CD4-positive, alpha-beta T cell treated with Interleukin-15 for 4 hours (primary cell): Measurements from ENCODE around the gene TSPAN15.

Source experiments
- DNase-seq: peaks from one replicate; pipeline ENCODE4 v3.0.0-alpha.2; 2020; ENCODE audit warnings: low spot score

TSPAN15 gene

DNA sequence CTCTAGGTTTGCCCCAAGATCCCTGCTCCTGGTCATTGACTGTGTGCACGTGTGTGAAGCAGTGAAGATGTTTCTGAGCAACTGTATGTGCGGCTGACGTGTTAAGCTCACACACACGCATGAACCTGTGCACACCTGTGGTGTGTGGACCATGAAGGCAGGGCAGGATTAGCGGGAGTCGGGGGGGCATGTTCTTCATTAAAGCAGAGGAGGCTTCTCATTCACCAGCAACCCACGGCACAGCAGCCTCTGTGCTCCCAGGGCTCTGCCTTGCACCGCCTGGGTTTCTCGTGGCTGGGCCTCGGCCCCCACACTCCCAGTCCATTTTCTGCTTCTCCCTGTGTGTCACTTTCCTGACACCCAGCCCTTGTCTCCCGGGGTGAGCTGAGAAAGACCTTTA is 33.7 kb upstream of the TSPAN15 start:
- no peak for DNase-seq

DNA sequence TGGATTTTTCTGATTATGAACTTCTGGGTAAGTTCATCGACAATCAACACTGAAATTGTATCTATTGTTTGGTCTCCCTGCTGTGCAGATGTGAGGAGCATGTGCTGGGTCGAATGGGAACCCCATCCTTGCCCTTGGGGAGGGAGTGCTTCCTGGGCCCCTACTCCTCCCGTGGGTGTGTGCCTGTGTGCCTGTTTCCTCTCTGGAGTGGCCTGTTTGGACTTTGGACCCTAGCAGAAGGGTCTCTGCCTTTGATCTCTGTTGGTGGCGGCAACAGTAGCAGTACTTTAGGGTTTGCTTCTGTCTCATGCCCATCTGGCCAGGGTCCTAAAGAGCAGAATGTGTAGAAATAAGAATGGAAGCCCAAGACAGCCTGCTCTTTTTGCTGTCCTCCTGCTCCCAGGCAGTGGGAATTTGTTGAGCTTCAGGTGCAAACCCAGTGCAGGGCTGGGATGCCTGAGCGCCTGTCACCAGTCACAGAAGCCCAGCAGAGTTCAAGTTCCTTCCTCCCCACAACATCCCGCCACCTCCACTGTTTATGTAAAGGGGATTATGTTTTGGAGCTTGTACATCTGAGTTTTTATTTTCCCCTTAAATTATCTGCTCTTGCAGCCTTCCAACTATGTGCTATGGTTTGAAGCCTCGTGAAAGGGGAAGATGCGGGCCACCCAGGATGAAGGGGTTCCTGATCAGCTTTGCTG is 33.1 kb upstream of the TSPAN15 start:
- no peak for DNase-seq

DNA sequence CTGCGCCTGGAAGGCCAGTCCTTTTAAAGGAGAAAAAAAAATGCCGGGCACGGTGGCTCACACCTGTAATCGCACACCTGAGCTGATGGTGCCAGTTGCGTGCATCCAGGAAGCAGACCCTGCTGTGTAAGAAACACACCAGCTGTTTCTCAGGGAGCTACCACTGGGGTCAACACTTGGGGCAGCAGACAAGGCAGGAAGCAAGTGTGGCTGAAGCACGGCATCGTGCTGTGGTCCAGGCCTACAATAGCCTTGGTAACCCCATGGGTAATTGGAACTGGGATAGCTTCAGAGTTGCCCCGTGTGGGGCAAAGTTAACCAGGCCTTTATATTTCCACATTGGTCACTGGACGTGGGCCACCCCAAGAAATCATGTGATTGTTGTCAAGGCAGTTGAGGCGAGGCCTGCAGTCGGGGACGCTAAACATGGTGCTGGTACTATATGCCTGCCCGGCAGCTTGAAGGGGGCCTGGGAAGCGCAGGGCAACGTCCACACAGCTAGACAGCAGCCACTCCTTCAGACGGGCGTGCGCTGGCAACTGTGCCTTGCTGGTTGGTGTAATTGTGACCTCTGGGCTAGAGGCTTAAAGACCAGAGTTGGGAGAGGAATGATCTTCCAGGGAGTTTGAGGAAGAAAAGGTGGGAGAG is 32.0 kb upstream of the TSPAN15 start:
- DNase-seq = no peak

DNA sequence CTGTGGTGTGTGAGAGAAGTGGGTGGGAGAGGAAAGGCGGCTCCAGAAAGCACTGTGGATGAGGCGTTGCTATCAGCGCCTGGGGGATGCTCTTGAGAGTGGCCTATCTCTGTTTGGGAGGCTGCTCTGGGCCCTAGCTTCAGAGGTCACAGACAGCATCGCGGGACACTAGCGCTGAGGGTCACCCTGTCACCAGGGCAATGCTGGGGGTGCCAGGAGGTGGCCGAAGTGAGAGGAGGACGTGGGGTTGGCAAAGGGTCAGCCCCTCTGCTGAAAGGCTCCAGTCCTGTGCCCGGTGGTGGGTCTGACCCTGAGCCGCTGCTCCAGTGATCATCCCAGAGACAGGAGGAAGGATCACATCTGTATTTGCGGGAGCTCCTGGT is 31.5 kb upstream of the TSPAN15 start:
- DNase-seq = no peak

DNA sequence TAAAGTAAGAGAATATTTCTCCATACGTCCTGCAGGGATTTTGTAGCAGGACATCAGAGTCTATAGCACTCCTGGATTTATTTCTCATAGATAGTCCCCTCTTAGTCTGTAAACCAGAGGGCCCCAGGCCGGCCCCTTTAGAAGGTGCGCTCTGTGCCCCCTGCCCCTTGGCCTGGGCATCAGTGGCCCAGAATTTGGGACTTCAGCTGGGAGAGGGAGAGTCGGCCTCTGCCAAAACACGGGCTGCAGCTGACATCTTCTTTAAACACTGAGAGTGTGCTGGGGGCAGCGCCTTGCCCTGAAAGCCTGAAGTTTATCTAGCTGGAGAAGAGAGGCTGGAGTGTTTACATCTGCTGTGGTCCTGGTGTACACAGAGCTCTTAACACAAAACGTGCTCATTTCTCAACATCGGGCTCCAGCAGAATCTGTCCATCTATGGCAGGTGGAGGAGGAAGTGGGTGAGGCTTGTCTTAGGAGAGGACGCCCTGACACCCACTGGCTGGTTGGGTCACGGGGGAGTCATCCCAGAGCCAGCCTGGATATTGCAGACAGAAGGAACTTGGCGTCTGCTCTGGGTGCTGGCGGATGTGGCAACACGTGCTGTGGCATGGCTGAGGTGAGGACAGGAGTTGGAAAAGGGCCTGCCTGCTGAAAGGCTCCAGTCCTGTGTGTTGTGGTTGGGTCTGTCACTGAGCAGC is 29.5 kb upstream of the TSPAN15 start:
- no peak for DNase-seq

DNA sequence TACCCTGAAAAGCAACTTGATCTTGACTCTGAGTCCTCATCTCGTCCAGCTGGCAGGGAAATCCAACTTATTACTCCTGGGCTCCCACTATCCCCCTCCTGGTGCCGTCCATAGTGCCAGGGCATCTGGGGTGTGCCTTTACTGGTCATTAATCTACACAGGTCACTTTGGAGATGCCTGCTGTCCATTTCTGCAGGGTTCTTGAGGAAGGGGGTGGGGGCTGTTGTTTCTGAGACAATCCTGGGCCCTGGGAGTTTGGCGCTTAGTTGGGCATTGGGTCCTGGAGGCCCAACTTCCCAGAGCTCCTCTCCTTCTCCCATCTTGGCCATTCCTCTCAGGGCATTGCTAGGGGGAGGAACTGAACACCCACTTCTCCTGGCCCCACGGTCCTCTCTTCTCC is 28.6 kb upstream of the TSPAN15 start:
- no peak for DNase-seq

DNA sequence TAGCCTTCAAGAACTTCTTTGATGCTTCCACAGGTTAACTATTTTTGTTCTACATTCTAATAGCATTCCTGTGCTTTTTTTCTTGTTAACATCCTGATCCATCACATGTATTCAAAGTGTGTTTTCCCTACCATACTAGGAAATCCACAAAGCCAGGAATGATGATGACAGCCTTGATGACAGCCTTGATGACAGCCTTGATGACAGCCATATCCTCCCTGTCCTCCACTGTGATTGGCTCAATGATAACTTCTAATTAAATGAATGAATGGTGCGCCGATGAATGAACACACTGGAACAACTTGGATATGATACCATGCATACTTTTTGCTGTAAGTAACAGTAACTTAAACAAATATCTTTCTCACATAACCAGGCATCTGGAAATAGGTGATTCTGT is 26.2 kb upstream of the TSPAN15 start:
- DNase-seq = no peak

DNA sequence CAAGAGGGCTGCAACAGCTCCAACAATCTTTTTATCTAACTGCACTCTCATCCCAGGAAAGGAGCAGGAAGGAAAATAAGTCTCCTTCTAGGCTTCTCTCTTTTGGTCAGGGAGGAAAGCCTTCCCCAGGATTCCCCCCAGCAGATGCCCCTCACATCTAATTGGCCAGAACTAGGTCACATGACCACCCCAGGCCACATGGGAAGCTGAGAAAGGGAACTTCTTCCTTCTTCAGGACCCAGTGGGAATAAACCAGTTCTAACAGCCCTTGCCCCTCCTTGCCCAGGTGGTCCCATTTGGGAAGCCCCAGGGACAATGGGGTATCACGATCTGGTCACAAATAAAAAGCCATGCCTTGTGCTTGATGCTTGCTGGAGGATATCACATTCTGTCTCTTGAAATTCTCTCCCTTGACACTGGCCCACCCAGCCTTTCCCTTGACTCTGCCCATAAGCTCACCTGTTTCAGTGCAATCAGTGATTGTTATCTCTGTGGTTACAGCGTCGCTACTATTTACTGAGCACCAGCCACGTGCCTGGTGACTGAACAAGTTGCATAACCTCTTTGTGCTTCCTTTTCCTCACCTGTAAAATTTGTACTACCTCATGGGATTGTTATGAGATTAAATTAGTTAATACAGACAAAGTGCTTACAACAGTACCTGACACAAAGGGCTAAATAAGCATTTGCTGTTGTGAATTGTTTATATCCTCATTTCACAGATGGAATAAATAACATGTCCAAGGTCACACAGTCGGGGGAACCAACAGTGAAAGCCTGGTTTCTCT is 25.6 kb upstream of the TSPAN15 start:
- peak; percentile 66 for DNase-seq

DNA sequence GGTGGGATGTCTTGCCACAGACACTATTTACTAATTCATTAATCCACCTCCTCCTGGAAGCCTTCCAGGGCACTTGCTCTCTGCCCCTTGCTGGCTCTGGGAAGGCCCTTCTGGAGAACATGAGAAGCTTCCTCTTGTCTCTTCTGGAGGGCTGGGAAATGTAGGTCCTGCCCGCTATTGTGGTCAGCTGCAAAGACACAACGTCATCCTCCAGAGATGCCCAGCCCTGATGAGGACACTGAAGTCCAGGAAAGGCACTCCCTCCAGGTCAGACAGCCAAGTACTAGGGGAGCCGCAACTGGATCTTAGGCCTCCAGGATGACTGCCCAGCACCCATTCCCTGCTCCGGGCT is 24.9 kb upstream of the TSPAN15 start:
- DNase-seq = no peak

DNA sequence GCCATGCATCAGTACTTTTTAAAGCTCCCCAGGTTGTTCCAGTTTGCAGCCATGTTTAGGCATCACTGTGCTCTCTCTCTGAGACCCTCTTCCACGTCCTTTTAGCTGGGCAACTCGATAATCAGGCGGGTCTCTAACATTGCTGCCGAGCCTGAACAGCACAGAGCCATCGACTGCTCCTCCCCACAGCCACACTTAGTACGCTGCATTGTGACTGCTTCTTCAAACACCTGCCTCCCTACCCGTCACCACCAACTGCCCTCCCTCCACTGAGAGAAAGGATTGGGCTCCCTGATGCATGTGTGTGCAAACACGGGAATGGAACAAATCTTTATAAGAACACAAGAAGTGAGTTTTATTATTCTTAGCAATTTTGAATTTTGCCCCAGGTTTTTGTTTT is 23.1 kb upstream of the TSPAN15 start:
- no peak for DNase-seq

DNA sequence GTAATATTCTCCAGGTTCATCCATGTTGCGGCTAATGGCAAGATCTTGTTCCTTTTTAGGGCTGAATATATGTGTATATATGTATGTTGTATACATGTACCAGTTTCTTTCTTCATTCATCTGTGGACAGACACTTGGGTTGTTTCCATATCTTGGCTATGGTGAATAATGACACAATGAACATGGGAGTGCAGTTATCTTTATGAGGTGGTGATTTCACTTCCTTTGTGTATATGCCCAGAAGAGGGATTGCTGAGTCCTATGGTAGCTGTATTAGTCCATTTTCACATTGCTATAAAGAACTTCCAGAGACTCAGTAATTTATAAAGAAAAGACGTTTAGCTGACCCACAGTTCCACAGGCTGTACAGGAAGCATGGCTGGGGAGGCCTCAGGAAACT is 17.1 kb upstream of the TSPAN15 start:
- DNase-seq = no peak

DNA sequence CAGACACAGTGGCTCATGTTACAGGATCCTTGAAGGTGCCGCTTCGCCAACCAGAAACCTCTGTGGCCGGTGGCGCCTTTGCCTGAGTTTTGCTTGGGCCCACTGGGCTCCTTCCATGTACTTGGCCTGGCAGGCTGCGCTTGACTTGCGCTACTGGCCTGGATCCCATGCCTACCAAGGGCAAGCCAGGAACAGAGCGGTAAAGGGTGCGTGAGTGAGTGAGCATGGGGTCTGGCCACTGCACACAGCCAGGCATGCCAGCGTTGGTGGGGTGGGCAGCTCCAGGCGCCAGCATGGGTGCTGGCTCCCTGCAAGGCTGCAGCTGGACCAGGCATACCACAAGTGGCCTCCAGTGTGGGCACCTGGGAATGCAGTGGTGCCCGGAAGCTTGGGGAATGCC is 16.3 kb upstream of the TSPAN15 start:
- DNase-seq = no peak

DNA sequence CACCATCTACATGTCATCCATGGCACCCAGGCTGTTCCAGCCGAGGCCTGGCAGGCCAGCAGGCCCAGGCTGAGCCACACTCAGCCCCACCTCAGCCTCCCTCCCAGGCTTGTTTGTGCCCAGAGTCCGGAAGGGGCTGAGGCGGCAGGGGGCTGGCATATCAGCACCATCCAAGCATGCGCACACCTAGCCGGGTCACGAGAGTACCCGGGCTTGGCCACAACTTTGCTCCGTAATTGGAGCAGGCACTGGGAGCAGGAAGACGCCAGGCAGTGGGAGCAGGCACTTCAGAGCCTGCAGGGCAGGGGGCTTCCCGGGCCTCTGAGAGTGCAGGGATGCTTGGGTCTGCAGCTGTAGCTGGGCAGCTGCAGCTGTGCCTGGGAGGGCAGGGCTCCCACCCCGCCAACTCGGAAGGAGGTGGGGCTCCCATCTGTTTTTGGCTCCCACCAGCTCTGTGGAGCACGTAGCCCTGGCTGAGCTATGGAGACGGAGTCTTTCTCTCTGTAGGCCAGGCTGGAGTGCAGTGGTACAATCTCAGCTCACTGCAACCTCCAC is 15.2 kb upstream of the TSPAN15 start:
- DNase-seq = no peak

DNA sequence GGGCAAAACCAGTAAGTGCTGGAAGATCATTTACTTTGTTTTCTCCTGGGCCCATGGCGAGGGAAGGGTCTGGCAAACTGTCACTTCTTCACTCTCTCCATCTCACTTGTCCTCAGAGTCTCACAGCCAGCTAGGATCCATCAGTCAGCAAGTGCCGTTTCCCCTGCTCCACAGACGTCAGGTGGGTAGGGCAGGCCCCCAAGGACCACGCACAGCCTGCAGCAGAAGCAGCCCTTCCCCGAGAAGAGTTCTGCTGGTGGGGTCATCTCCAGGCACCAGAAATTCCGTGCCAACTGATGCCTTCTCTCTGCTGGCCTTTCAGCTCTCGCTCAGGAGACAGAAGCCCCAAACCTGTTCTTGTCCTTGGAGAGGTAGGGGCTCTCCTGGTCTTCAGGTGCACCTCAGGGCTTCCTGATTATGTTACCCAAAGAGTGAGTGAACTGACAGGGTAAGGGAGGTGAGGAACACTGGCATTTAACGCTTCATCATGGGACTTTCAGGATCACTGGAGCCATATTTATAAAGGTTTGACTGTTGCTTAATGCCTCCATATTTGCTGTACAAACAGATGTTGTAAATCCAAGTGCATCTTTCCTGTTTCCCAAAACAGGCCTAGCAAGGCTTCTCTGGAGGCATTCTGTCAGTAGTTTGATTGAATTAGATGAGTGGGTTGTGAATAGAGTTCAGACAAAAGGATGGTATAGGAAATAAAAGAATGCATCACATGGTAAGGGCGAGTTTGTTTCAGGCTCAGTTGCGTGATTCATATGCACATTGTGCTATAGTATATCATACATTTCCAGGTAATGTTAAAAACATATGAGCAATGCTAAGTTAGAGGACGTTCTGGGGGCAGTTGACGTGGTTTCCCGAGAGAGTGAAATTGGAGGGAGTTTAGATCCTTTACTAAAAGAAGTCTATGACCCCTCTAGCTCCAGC is 13.7 kb upstream of the TSPAN15 start:
- DNase-seq = no peak

DNA sequence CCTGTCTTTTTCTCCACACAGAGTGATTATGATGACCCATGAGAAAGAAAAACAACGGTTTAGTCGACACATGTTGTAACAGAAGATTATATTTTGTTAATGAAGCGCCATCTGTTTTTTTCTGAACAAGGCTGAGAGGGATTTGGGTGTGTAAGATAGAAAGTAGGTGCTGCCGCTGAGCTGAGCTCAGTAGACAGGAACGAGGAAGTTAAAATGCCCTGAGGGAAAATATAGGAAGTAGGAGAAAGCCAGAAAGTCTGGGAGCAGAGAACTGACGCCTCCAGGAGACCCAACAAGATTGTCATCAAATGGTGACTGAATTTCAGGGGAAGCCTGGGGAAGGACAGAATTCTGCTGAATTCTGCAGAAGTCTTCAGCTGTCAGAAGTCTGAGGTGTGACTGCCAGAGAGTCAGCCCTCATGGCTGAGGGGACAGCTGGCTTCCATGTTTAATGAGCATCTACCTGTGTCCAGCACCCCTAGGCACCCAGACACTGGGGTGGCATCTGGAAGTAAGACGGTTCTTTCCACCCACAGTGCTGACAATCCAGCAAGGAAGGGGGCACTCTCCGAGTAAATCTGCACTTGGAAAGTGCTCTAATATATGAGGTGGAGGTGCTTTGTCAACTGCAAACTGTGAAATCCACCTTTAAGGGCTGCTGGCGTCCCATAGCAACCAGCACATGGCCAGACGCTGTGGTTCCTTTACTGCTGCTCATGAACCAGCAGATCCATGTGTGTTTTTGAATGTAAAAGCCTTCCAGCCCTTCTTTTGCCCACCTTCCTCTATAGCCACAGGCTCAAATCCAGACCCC is 12.5 kb upstream of the TSPAN15 start:
- DNase-seq = no peak

DNA sequence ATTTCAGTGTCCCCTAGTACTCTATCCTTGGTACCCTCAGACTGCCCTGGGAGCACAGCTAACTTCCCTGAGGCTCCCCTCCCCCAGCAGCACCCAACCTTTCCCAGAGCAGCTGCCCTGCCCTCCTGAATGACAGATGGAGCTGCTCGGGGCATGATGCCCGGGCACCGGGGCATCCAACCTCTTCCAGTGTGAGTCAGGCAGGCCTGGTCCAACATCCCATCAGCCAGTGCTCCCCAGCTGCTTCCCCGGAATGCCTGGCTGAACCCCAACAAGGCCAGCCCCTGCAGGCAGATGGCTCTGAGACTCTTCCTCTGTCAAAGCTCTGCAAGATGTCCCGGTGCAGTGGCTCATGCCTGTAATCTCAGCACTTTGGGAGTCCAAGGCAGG is 11.9 kb upstream of the TSPAN15 start:
- DNase-seq = no peak

DNA sequence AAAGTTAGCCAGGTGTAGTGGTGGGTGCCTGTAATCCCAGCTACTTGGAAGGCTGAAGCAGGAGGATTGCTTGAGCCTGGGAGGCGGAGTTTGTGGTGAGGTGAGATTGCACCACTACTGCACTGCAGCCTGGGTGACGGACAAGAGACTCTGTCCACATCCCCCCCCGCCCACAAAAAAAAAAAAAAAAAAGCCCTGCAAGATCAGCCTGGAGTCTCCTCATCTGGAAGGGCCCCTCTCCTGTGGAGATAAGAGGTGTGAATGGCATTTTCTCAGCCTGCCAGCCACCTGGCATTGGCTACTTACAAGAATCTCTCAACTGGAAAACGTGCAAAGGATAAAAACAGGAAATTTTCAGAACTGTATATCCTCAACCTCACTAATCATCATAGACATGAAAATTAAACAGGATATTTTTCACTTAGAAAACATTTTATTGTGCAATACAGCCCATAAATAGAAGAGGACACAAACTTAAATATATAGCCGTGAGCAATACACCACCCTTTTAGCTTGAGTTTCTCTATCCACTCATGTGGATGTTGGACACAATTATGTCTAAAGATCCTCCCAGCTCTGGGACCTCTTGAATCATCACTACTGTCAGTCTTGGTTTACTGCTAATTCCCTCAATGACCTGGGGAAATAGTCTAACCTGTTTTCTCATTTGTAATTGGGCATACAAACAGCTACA is 11.3 kb upstream of the TSPAN15 start:
- DNase-seq = no peak

DNA sequence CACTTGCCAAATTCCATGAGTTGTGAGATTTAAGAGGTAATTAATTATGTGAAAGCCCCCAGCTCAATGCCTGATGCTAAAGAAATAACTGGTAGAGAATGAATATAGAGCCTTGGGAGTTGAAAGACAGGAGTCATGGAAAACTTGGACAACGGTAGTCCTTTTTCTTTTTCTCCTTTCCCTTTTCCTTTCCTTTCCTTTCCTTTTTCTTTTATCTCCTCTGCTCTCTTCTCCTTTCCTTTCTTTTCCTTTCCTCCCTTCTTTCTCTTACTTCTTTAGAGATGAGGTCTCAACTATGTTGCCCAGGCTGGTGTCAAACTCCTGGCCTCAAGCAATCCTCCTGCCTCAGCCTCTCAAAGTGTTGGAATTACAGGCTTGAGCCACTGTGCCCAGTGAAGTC is 7.9 kb upstream of the TSPAN15 start:
- DNase-seq = no peak

DNA sequence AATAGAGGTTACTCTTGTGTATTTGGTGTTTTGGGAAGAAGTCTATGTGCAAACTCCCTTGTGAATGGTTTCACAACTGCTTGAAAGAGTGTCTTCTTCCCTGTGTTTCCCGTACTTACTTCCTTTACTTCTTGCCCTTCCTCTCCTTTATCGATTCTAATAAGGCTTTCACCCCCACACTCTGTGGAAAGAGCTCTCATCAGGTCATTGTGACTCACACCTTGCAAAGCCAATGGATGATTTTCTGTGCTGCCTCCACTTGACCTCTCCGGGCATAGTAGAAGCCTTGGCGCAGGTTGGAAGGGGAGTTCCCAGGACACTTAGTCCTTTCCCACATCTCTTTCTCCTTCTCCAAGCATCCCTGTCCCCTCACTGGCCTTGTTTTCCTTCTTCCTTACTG is 6.2 kb upstream of the TSPAN15 start:
- DNase-seq = no peak

DNA sequence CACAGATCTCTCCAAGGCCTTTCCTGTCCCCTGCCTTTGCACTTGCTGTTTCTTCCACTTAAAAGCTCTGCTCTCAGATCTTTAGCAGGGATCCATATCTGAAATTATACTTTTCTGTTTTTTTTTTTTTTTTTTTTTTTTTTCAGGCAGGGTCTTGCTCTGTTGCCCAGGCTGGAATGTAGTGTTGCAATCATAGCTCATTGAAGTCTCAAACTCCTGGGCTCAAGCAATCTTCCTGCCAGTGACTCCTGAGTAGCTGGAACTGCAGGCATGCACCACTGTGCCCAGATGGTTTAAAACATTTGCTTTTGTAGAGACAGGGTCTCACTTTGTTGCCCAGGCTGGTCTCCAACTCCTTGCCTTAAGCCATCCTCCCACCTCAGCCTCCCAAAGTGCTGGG is 5.0 kb upstream of the TSPAN15 start:
- no peak for DNase-seq
